Central memory CD4-positive, alpha-beta T cell (primary cell): ENCODE results near the gene PDCL2.
"Not testable (repeated sequence)": the region's sequence is repeated elsewhere in the genome, so short reads cannot be mapped to it uniquely, and the experiment has no call there.

Experiments used
- DNase-seq: peaks from one replicate; pipeline ENCODE4 v3.0.0; 2022
- total RNA-seq, 3 experiments: gene quantifications; one replicate each; lab custom pipeline; 2026; lab: John Stamatoyannopoulos, UW

Gene PDCL2
- total RNA-seq: 0 reads per million in 3 experiments

GRCh38 chr4:55592014-55592413 lies at the start of gene PDCL2:
TSS of gene PDCL2 (minus strand) at chr4:55592245. CDS start at chr4:55592109, 136 bp downstream.
- DNase-seq: no peak

GRCh38 chr4:55637272-55637820 lies 45.3 kb upstream of the PDCL2 start:
- no peak for DNase-seq

- DNase-seq: no peak
These were observed 44.6 kb upstream of the PDCL2 start for GRCh38 chr4:55636656-55636999.

- DNase-seq: peak; percentile 10
These were observed 44.0 kb upstream of the PDCL2 start, which contains the start of gene NMU for GRCh38 chr4:55635741-55636655. TSS of gene NMU (minus strand) at chr4:55636298. CDS start at chr4:55636192, 106 bp downstream.

- DNase-seq: no peak
These were observed 43.2 kb upstream of the PDCL2 start for GRCh38 chr4:55635282-55635681.

GRCh38 chr4:55634417-55635128 lies 42.5 kb upstream of the PDCL2 start:
- DNase-seq: no peak

- DNase-seq: no peak
These were observed 41.9 kb upstream of the PDCL2 start for GRCh38 chr4:55633903-55634302.

- no peak for DNase-seq
These were observed 33.8 kb upstream of the PDCL2 start for GRCh38 chr4:55625835-55626234.

- DNase-seq: not testable (repeated sequence)
These were observed 32.0 kb upstream of the PDCL2 start for GRCh38 chr4:55624063-55624462.

- DNase-seq: no peak
These were observed 26.6 kb upstream of the PDCL2 start for GRCh38 chr4:55618546-55619143.

GRCh38 chr4:55617587-55618197 lies 25.6 kb upstream of the PDCL2 start:
- DNase-seq: no peak

- no peak for DNase-seq
These were observed 23.0 kb upstream of the PDCL2 start for GRCh38 chr4:55615008-55615407.

GRCh38 chr4:55613621-55614020 lies 21.6 kb upstream of the PDCL2 start:
- DNase-seq: no peak

GRCh38 chr4:55612341-55612740 lies 20.3 kb upstream of the PDCL2 start:
- DNase-seq: no peak

- DNase-seq: no peak
These were observed 19.5 kb upstream of the PDCL2 start for GRCh38 chr4:55611358-55612059.

- no peak for DNase-seq
These were observed 18.3 kb upstream of the PDCL2 start for GRCh38 chr4:55610381-55610780.

GRCh38 chr4:55609393-55609866 lies 17.4 kb upstream of the PDCL2 start:
- no peak for DNase-seq

- DNase-seq: no peak
These were observed 16.5 kb upstream of the PDCL2 start for GRCh38 chr4:55608591-55608990.

GRCh38 chr4:55604996-55605395 lies 13.0 kb upstream of the PDCL2 start:
- no peak for DNase-seq

GRCh38 chr4:55600640-55601039 lies 8.6 kb upstream of the PDCL2 start:
- DNase-seq: no peak

- DNase-seq: no peak
These were observed 6.6 kb upstream of the PDCL2 start for GRCh38 chr4:55598641-55599040.

GRCh38 chr4:55588160-55588559 lies 3.9 kb downstream of the PDCL2 start:
- DNase-seq: no peak
